SK-N-MC (cell line): ENCODE data around the gene GLRX3.
"Not testable (repeated sequence)": the region's sequence is repeated elsewhere in the genome, so short reads cannot be mapped to it uniquely, and the experiment has no call there.

Experiments
- DNase-seq: peaks from one replicate; pipeline ENCODE4 v3.0.0-alpha.2; 2011; ENCODE audit warnings: low read depth, low spot score
- H3K27ac ChIP-seq: fragments of 200-600 bp; sonication (generic); 2 replicates; pipeline ENCODE4 v1.5.1; 2016; ENCODE audit warnings: mixed run types
- H3K36me3 ChIP-seq: fragments of 200-600 bp; sonication (generic); 2 replicates; pipeline ENCODE4 v1.6.1; 2017; ENCODE audit warnings: antibody characterized with exemption, low read length, mixed read lengths; ENCODE audit not compliant: insufficient read depth
- H3K4me3 ChIP-seq: fragments of 200-600 bp; sonication (generic); 2 replicates; pipeline ENCODE4 v1.5.1; 2016
- H3K9ac ChIP-seq: fragments of 200-600 bp; sonication (generic); 2 replicates; pipeline ENCODE4 v1.8.0; 2017; ENCODE audit warnings: mixed run types, mixed read lengths; ENCODE audit not compliant: insufficient read length
- H3K9me3 ChIP-seq: fragments of 200-600 bp; sonication (generic); 2 replicates; pipeline ENCODE4 v1.6.1; 2017; ENCODE audit warnings: low read depth, mild to moderate bottlenecking, antibody characterized with exemption, low read length, moderate library complexity, mixed read lengths
- EZH2 ChIP-seq: fragments of 200-600 bp; sonication (generic); IDR thresholded peaks from one replicate; pipeline ENCODE4 v1.6.1; 2017; ENCODE audit warnings: antibody characterized with exemption
- FOXP2 ChIP-seq: optimal IDR thresholded peaks from 2 replicates; pipeline ENCODE3; 2011; ENCODE audit warnings: mild to moderate bottlenecking, moderate library complexity; ENCODE audit not compliant: insufficient read depth; ENCODE audit errors: extremely low read length, control extremely low read depth
- POLR2AphosphoS5 ChIP-seq: IDR thresholded peaks from 2 replicates; pipeline ENCODE4 v1.6.1; 2012; ENCODE audit warnings: mild to moderate bottlenecking, low read depth, low read length, borderline replicate concordance

GLRX3 gene

DNA sequence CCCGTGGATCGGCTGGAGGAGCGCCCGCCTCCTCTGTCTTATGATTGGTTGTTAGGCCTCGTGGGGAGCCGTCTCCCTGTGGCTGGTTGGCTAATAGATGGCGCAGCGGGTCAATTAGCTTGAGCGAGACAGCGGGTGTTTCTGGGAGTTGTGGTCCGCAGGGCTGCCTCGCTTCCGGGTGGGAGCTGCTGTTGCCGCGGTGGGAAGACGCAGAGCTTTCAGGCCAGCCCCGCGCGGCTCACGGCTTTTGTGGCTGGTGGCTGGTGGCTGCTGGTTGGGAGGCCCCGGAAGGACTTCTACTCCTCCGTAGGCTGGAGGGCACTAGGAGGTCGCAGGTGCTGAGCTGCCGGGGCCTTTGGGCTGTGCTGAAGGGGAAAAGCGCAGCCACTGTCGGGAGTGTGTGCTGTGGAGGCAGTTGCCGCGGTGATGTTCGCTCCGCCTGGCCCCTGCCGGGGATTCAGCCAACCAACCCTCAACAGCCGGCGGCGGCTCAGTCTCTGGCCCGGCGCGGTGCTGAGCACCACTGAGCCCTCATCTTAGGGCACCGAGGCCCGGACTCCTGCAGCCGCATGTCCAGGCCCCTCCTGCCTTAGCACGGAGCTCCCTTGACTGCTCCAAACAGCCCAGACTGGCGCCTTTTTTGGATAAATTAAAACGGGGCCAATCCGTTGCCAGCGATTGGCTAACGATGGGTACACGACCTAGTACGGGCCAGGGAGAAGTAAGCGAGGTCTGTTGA is 24.9 kb upstream of the GLRX3 start:
- peak; percentile 73 for DNase-seq
- H3K27ac ChIP-seq: peak overlapping the region; percentile 75; the same call in 1 of the 2 replicates

DNA sequence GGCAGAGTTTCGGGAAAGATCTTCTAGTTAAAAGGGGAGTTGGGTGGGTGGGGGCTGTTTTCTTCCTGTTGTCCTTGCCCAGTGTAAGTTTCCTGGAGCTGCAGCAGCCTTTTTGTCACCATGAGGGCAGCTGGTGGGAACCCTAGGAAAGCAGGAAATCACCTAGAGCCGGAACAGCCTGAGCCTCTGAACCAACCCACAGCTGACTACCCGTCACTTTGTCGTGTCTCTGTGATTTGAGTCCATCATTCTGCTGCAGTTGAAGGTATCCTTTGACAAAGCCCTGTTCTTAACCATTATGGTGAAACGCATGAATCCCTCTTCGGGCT is 24.4 kb upstream of the GLRX3 start:
- peak overlapping the region; percentile 95 for H3K4me3 ChIP-seq

More for the DNA sequence above, 24.9 kb upstream of the GLRX3 start:
- peak overlapping the region; percentile 95 for H3K4me3 ChIP-seq
- peak overlapping the region; percentile 86 for H3K9ac ChIP-seq
- TF ChIP-seq EZH2: no peak
- TF ChIP-seq POLR2AphosphoS5: peak; percentile 59; the same call in 1 of the 2 replicates
- no peaks in the 10 kb centered on the region for H3K9me3 ChIP-seq
- H3K36me3 ChIP-seq: no peaks in the 10 kb centered on the region

DNA sequence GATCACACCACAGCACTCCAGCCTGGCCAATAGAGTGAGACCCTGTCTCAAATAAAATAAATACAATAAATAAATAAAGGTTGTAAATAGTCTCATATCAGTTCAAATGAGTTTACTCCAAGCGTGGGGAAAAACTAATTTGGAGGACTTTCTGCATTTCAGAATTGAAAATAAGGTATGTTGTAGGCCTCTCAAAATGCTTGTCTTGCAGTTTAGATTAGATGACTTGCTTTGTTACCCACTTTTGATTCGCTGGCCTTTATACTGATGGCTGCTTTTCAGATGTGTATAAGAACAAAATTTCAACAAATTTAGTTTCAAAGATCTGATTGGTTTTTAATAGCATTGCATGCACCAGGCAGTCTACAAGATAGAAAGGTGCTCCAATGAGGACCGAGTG is 23.4 kb upstream of the GLRX3 start:
- H3K36me3 ChIP-seq: no peaks in the 10 kb centered on the region
- no peak overlapping the region for H3K4me3 ChIP-seq
- no peak overlapping the region for H3K27ac ChIP-seq
- TF ChIP-seq POLR2AphosphoS5 (no peak), EZH2 (no peak), FOXP2 (no peak)
- no peak overlapping the region for H3K9ac ChIP-seq
- DNase-seq: no peak
- H3K9me3 ChIP-seq: no peaks in the 10 kb centered on the region

More for the DNA sequence above, 24.4 kb upstream of the GLRX3 start:
- Histone ChIP-seq H3K9ac (no peak overlapping the region), H3K36me3 (no peaks in the 10 kb centered on the region), H3K9me3 (no peaks in the 10 kb centered on the region), H3K27ac (no peak overlapping the region)
- no peak for TF ChIP-seq POLR2AphosphoS5
- TF ChIP-seq EZH2: no peak
- TF ChIP-seq FOXP2: no peak
- DNase-seq: no peak

DNA sequence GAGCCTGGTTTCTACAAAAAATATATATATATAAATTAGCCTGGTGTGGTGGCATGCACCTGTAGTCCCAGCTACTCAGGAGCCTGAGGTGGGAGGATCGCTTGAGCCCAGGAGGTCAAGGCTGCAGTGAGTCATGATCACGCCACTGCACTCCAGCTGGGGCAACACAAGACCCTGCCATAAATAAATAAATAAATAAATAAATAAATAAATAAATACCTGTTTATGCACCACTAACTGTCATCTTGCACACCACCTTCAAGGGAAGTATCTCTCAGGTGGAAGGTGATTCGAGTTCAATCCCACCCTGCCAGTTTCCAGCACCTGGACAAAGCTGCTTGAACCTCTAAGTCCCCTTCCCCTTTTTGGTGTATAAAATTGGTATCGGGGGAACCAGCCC is 19.2 kb upstream of the GLRX3 start:
- DNase-seq, H3K4me3 ChIP-seq, H3K27ac ChIP-seq, H3K9me3 ChIP-seq, H3K9ac ChIP-seq, H3K36me3 ChIP-seq: not testable (repeated sequence)

DNA sequence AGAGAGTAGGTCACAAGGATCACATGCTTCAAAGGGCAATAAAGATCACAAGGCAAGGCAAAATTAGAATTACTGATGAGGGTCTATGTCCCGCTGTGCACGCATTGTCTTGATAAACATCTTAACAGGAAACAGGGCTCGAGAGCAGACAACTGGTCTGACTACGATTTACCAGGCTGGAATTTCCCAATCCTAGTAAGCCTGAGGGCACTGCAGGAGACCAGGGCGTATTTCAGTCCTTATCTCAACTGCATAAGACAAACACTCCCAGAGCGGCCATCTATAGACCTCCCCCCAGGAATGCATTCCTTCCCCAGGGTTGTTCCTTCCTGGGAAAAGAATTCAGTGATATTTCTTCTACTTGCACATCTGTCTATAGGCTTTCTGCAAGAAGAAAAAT is 18.7 kb upstream of the GLRX3 start:
- not testable (repeated sequence) for H3K36me3 ChIP-seq, H3K9me3 ChIP-seq, H3K4me3 ChIP-seq, DNase-seq, H3K9ac ChIP-seq, H3K27ac ChIP-seq

DNA sequence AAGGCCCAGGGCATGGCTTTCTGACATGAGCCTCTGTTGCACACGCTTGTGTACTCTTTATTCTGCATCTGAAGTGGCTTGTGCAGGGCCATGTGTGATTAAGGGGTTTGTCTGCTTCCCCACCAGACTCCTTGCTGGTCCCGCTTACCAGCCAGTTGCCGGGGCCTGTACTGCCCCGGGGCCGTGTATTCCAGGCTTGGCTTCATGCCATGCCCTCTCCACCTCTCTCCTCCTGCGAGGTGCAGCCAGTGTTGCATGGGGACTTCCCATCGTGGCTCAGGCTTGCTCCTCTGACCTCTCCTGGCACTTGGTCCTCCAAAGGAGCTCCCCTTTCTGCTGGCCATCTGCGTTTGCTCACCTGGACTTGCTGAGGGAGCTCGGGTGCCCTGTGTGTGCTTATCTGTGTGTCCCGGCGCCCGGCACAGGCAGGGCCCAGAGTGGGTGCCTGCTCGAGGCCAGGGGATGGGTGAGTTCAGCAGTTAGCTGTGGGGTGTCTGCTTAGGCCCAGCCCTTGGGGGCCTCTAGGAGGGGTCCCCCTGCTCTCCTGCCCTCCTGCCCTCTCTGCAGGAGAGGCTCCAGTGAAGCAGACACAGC is 14.6 kb upstream of the GLRX3 start:
- no peak for DNase-seq
- no peak overlapping the region for H3K27ac ChIP-seq
- no peak for TF ChIP-seq FOXP2
- no peak for TF ChIP-seq EZH2
- no peak for TF ChIP-seq POLR2AphosphoS5
- no peaks in the 10 kb centered on the region for H3K36me3 ChIP-seq
- no peaks in the 10 kb centered on the region for H3K9me3 ChIP-seq
- no peak overlapping the region for H3K4me3 ChIP-seq
- H3K9ac ChIP-seq: no peak overlapping the region

DNA sequence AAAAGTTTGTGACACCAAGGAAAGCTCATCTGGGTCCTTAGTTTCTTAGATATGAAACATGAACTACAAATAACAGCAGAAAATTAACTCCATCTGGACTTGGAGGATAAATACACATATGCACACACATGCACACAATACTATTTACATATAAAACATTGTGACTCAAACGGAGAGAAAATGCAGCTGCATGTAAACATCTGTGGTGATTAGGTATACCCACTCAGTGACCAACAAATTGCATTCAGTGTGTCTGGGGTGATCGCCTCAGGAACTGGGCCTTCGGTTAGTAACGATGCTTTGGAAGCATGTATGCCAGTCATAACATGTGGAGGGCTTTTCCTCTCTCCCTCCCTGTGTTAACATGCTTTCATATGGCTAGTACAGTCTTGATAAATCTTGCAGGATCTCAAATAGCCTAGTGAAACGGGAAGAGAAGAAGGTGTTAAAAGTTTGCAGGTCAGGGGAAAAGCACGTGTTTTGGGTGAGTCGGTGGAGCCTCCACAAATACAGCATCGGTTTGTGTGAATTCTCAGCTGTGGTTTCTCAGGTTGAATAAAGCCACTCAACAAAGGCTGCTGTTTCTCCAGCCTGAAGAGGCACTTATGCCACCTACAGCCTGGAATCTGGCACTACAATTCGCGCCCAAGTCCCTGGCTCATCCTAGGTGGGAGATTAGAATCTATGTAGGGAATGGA is 8.7 kb upstream of the GLRX3 start:
- no peak for DNase-seq
- no peaks in the 10 kb centered on the region for H3K9me3 ChIP-seq
- H3K9ac ChIP-seq: no peak overlapping the region
- no peak overlapping the region for H3K4me3 ChIP-seq
- H3K36me3 ChIP-seq: no peaks in the 10 kb centered on the region
- TF ChIP-seq EZH2 (no peak), POLR2AphosphoS5 (no peak), FOXP2 (no peak)
- no peak overlapping the region for H3K27ac ChIP-seq

DNA sequence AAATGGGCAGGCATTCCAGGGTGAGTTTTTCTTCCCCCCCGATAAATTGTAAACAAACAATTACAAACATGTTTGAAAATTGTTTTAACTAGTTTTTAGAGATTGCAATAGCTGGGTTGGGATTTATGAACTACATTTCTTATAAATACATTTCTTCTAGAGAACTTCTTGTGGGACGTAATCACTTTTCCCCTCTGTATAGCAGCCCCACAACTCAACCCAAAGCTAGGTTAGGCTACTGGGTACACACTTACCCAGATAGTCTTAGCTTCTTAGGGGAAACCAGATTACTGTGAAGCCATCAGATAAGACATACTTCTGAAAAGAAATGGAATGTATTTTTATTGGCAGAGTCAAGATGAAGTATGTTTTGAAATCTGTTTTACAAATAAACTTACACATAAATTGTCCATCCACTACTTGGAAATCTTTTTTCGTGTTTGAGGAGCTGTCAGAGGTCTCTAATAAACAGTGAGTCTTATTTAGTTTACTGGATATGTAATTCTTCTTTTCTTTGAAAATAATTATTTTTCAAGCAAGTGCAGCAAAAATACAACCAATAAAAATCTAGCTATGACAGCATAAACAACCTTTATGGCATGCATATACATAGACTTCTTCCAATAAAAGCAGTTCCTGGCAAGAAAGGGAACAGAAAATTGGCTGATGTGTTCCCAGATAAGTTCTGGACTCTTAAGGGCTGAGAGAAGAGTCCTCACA is 8.0 kb upstream of the GLRX3 start:
- no peak for DNase-seq
- Histone ChIP-seq H3K4me3 (no peak overlapping the region), H3K9me3 (no peaks in the 10 kb centered on the region), H3K36me3 (no peaks in the 10 kb centered on the region), H3K9ac (no peak overlapping the region), H3K27ac (0 out of 2 replicates have a peak overlapping the region, but pooled peaks have one; percentile 6)
- TF ChIP-seq POLR2AphosphoS5: no peak
- TF ChIP-seq EZH2: no peak
- no peak for TF ChIP-seq FOXP2

DNA sequence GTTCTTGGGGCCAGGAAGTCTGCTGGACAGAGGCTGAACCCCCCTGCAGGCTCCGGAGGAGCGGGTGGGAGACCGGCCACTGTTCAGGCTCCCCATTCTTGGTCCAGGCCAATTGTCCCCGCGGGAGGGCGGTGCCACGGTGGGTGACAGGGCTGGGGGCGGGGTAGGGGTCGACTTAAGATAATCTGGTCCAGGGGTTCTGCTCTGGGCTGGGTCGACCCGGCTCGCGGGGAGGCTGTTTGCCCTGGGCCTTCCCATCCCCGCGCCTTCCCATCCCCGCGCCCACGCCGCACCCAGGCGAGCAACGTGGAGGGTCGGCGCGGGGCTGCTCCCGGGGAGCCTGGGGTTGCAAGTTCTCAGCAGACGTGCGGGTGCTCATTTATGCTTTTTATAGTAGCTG is 7.3 kb upstream of the GLRX3 start:
- Histone ChIP-seq H3K9ac (no peak overlapping the region), H3K9me3 (no peaks in the 10 kb centered on the region), H3K4me3 (no peak overlapping the region), H3K36me3 (no peaks in the 10 kb centered on the region), H3K27ac (no peak overlapping the region)
- no peak for DNase-seq
- no peak for TF ChIP-seq FOXP2
- TF ChIP-seq EZH2: no peak
- TF ChIP-seq POLR2AphosphoS5: no peak
